Tracheal epithelial cell (primary cell): ENCODE data around the gene ARRDC1. TPM values are rescaled to one million over a fixed set of nuclear protein-coding genes. Genes with fewer than 3 reads are reported as not detected.

Experiments used
- total RNA-seq: library from RNA; depleted of rRNA; stranded (reverse); fragments of >200 nt; gene quantifications from 2 replicates; pipeline ENCODE4 v1.2.1, GENCODE V29; 2014

Gene ARRDC1, protein sequence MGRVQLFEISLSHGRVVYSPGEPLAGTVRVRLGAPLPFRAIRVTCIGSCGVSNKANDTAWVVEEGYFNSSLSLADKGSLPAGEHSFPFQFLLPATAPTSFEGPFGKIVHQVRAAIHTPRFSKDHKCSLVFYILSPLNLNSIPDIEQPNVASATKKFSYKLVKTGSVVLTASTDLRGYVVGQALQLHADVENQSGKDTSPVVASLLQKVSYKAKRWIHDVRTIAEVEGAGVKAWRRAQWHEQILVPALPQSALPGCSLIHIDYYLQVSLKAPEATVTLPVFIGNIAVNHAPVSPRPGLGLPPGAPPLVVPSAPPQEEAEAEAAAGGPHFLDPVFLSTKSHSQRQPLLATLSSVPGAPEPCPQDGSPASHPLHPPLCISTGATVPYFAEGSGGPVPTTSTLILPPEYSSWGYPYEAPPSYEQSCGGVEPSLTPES
- total RNA-seq = 105 and 178 TPM in 2 replicates

GRCh38 chr9:137605121-137606004 is at the start of gene ARRDC1:
TSS of gene ARRDC1 (plus strand) at chr9:137605686. CDS start at chr9:137605718, 32 bp downstream.

GRCh38 chr9:137578518-137579258 is 26.8 kb upstream of the ARRDC1 start, which contains the start of gene DPH7:
TSS of gene DPH7 (minus strand) at chr9:137578925. CDS start at chr9:137578777, 148 bp downstream.

GRCh38 chr9:137590469-137591383 is 14.8 kb upstream of the ARRDC1 start, which contains the start of gene ZMYND19:
TSS of gene ZMYND19 (minus strand) at chr9:137590512. CDS start at chr9:137590263, 249 bp downstream.

GRCh38 chr9:137618105-137619067 is 12.9 kb downstream of the ARRDC1 start, which contains the start of gene EHMT1:
TSS of gene EHMT1 (plus strand) at chr9:137619005. CDS start at chr9:137619029, 24 bp downstream.

Other genes with a start within 250 kb of the ARRDC1 start
- 12.8 and 22.6 TPM in 2 replicates for gene EXD3, start 182.5 kb upstream of the ARRDC1 start, total RNA-seq
- gene NOXA1, start 182.3 kb upstream of the ARRDC1 start, total RNA-seq = 1.9 and 2.2 TPM in 2 replicates
- gene ENTPD8, start 164.3 kb upstream of the ARRDC1 start, total RNA-seq = 0.24 TPM in 1 of 2 replicates, not detected in the other
- gene NSMF, start 146.4 kb upstream of the ARRDC1 start, total RNA-seq = 23.1 and 33.0 TPM in 2 replicates
- 0.21 and 0.24 TPM in 2 replicates for gene PNPLA7, start 55.3 kb upstream of the ARRDC1 start, total RNA-seq
- 69.4 and 100.0 TPM in 2 replicates for gene MRPL41, start 53.8 kb upstream of the ARRDC1 start, total RNA-seq
- gene DPH7, start 26.8 kb upstream of the ARRDC1 start, total RNA-seq = 25.1 and 28.8 TPM in 2 replicates
- 32.0 TPM in 2 replicates for gene ZMYND19, start 15.2 kb upstream of the ARRDC1 start, total RNA-seq
- 50.1 and 57.1 TPM in 2 replicates for gene EHMT1, start 13.3 kb downstream of the ARRDC1 start, total RNA-seq